Mucosa of gallbladder (tissue), 1 donor: ENCODE results near the gene CCDC174. TPM values are rescaled to one million over a fixed set of nuclear protein-coding genes. Genes with fewer than 3 reads are reported as not detected.
"Not testable (repeated sequence)": the region's sequence is repeated elsewhere in the genome, so short reads cannot be mapped to it uniquely, and the experiment has no call there.

ENCODE experiments used
- DNase-seq: peaks from one replicate; pipeline ENCODE4 v3.0.0-alpha.2; 2020; ENCODE audit warnings: low spot score
- total RNA-seq: library from RNA; stranded (reverse); gene quantifications from one replicate; pipeline ENCODE4 v1.2.1, GENCODE V29; 2021
- donor health status: DM: no; HTN: no; CAD: no.

Gene CCDC174
- total RNA-seq, 1 donor from 2014 or later: 19.7 TPM

GRCh38 chr3:14652360-14652907 is 872 bp downstream of the CCDC174 start:
- DNase-seq: not testable (repeated sequence)

GRCh38 chr3:14657579-14657978 is 6.0 kb downstream of the CCDC174 start:
- no peak for DNase-seq

- DNase-seq: no peak
Measured at GRCh38 chr3:14658978-14659377, 7.4 kb downstream of the CCDC174 start.

- DNase-seq: no peak
Measured at GRCh38 chr3:14660942-14661341, 9.4 kb downstream of the CCDC174 start.

GRCh38 chr3:14663396-14664135 is 12.0 kb downstream of the CCDC174 start:
- DNase-seq: no peak

- DNase-seq: no peak
Measured at GRCh38 chr3:14664170-14664569, 12.6 kb downstream of the CCDC174 start.

GRCh38 chr3:14672588-14672987 is 21.0 kb downstream of the CCDC174 start:
- DNase-seq: no peak

- DNase-seq: no peak
Measured at GRCh38 chr3:14674841-14675240, 23.3 kb downstream of the CCDC174 start, which contains the start of gene C3orf20. Gene C3orf20, plus strand, starts transcription at chr3:14675141. Its CDS starts 7,573 bp downstream, at chr3:14682714.

GRCh38 chr3:14676881-14677280 is 25.3 kb downstream of the CCDC174 start:
- no peak for DNase-seq

- no peak for DNase-seq
Measured at GRCh38 chr3:14678015-14678503, 26.5 kb downstream of the CCDC174 start.

- DNase-seq: no peak
Measured at GRCh38 chr3:14680115-14680514, 28.6 kb downstream of the CCDC174 start.

GRCh38 chr3:14680716-14681115 is 29.2 kb downstream of the CCDC174 start:
- DNase-seq: no peak

- DNase-seq: no peak
Measured at GRCh38 chr3:14684447-14684846, 32.9 kb downstream of the CCDC174 start.

GRCh38 chr3:14685179-14685578 is 33.6 kb downstream of the CCDC174 start:
- DNase-seq: no peak

GRCh38 chr3:14687360-14687759 is 35.8 kb downstream of the CCDC174 start:
- DNase-seq: no peak

GRCh38 chr3:14688525-14688924 is 37.0 kb downstream of the CCDC174 start:
- DNase-seq: no peak

GRCh38 chr3:14689247-14689980 is 37.9 kb downstream of the CCDC174 start:
- DNase-seq: no peak

GRCh38 chr3:14691239-14691638 is 39.7 kb downstream of the CCDC174 start:
- no peak for DNase-seq

- no peak for DNase-seq
Measured at GRCh38 chr3:14691719-14692118, 40.2 kb downstream of the CCDC174 start.

- no peak for DNase-seq
Measured at GRCh38 chr3:14698601-14699244, 47.2 kb downstream of the CCDC174 start.

- DNase-seq: no peak
Measured at GRCh38 chr3:14699643-14700042, 48.1 kb downstream of the CCDC174 start.

- DNase-seq: no peak
Measured at GRCh38 chr3:14700891-14701290, 49.3 kb downstream of the CCDC174 start.
